Kidney (tissue), 14 donors: ENCODE results near the gene STUB1. TPM values are rescaled to one million over a fixed set of nuclear protein-coding genes. Genes with fewer than 3 reads are reported as not detected.
A peak's percentile ranks its signal among the peaks of the same experiment; 100 is the strongest.

Experiments used
- DNase-seq, 5 donors: peaks; one replicate each; pipeline ENCODE4 v3.0.0-alpha.2; 2013 to 2020
- FAIRE-seq: peaks from 2 replicates; lab custom pipeline; 2012; peaks lifted over from hg19 to GRCh38; lab: Jason Lieb, UNC
- H3K27ac ChIP-seq, 2 donors: one replicate each; pipeline ENCODE4 v1.7.0; 2013; ENCODE audit warnings: low read depth in 2 of 2, low read length in 2 of 2, inconsistent platforms in 1 of 2
- H3K27me3 ChIP-seq: one replicate; pipeline ENCODE4 v1.7.1; 2013; ENCODE audit warnings: low read length, inconsistent platforms; ENCODE audit not compliant: control insufficient read depth, insufficient read depth
- H3K36me3 ChIP-seq, 3 donors: one replicate each; pipeline versions ENCODE4 v1.7.0 to v1.7.1; 2013; ENCODE audit warnings: low read length in 3 of 3, control low read depth in 1 of 3, inconsistent platforms in 1 of 3; ENCODE audit not compliant: insufficient read depth in 3 of 3, control insufficient read depth in 2 of 3
- H3K4me1 ChIP-seq, 3 donors: one replicate each; pipeline versions ENCODE4 v1.7.0 to v1.7.1; 2013; ENCODE audit warnings: low read length in 3 of 3, inconsistent platforms in 1 of 3, low read depth in 1 of 3; ENCODE audit not compliant: control insufficient read depth in 2 of 3, insufficient read depth in 2 of 3
- H3K4me3 ChIP-seq, 3 donors: one replicate each; pipeline versions ENCODE4 v1.7.0 to v1.8.1; 2013; ENCODE audit warnings: low read length in 3 of 3, control low read depth in 1 of 3, inconsistent platforms in 1 of 3
- H3K9ac ChIP-seq, 3 donors: one replicate each; pipeline versions ENCODE4 v1.7.0 to v1.7.1; 2013; ENCODE audit warnings: low read length in 3 of 3, control low read depth in 1 of 3, inconsistent platforms in 1 of 3
- H3K9me3 ChIP-seq, 3 donors: one replicate each; pipeline versions ENCODE4 v1.7.0 to v1.7.1; 2013; ENCODE audit warnings: low read length in 3 of 3, control low read depth in 1 of 3, inconsistent platforms in 1 of 3; ENCODE audit not compliant: control insufficient read depth in 2 of 3, insufficient read depth in 1 of 3
- intact Hi-C: fragments of 100-400 bp; cut with DNase I; formaldehyde crosslinking; loops from one replicate; pipeline ENCODE4 v1.11.1; 2022
- polyA plus RNA-seq: library from polyadenylated mRNA; stranded (reverse); fragments of 350-450 nt; fragmentation: Illumina TruSeq; extraction: RNeasy Lipid Tissue Mini Kit (QIAGEN cat#74804); gene quantifications from one replicate; pipeline ENCODE4 v1.2.3, GENCODE V29; 2014; ENCODE audit warnings: low read depth, low replicate concordance; ENCODE audit not compliant: insufficient read depth
- total RNA-seq: library from RNA; stranded (reverse); fragmentation: NEBNext Ultra II Directional; extraction: Animal tissue kit (Norgen Biotek cat#: 25700); gene quantifications from one replicate; pipeline ENCODE4 v1.2.1, GENCODE V29; 2021
- TF ChIP-seq, protein P1 (sequence below): IDR thresholded peaks from 3 replicates; pipeline ENCODE4 v1.5.1; 2012; ENCODE audit warnings: mild to moderate bottlenecking, moderate library complexity, borderline replicate concordance; ENCODE audit not compliant: insufficient read depth; ENCODE audit errors: extremely low read depth
- donor health status: control.
- donor health status: control.
- donor health status: control.
- donor health status: control.
- donor health status: control.
- donor health status: DM: yes; HTN: yes; CAD: no.
- donor health status: Normal renal cell carcinoma (clear cell type).

STUB1 gene
- total and polyA plus RNA-seq, 2 donors from 2014 or later: 92.9 to 218 TPM

DNA sequence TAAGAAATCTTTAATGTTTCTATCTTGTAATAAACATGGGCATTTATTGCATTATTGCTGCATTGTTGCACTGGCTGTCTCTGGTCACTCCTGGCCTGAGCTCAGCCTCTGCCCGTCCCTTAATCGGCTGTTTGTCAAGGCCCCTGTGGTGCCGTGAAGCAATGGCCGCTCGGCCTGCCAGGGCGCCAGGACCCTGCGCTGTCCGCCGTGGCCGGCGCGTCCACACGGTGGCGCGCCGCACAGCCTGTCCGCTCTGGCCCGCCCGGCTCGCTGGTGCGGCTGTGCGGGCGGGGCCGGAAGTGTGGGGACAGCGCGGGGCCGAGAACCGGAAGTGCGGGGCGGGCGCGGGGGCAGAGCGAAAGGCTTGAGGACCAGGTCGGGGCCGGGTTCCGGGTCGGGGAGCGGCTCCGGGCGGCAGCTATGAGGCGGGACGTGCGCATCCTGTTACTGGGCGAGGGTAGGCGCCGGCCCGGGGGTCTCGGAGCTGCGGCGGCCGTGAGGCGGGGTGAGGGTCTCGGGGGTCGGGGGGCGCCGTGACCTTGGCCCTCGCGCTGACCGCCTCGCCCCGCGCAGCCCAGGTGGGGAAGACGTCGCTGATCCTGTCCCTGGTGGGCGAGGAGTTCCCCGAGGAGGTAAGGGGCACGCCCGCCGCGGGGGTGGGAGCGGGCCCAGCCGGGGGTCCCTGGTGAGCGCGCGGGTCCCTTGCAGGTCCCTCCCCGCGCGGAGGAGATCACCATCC lies 12.3 kb upstream of the STUB1 start, which contains the start of gene RHOT2:
Gene RHOT2, plus strand, starts transcription at position 353 of the 739 bp plus-strand sequence. Its CDS starts 68 bp downstream, at position 421.
- intact Hi-C loops: no loop called here
- no peak for FAIRE-seq
- peak; percentile 94 to 98 (median 96) for DNase-seq

DNA sequence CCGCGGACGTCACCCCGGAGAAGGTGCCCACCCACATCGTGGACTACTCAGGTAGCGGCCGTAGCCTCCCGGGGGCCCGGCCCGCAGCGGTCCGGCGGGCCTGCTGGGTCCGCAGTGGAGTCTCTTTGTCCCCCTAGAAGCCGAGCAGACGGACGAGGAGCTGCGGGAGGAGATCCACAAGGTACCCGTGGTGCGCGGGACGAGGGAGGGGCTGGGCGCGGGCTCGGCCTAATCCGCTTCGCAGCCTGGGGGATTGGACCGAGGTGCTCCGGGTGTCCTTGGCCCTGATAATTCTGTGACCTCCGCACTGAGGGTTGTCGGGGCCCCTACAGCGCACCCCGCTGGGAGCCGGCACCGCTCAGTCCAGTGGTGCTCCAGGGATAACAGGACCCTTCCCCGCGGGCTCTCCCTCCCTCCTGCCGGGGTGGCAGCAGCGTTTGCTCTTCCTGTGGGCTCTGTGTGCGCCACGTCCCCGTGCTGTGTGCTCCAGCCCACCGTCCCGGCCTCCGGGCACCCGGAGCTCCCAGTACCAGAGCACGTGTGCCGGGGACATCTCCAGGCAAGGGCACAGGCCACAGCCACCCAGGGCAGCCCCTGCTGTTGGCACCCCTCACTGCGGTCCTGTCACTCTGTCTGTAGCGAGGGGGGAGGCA lies 11.6 kb upstream of the STUB1 start:
- Histone ChIP-seq H3K9me3 (no peaks in the 10 kb centered on the region), H3K36me3 (peaks cover 0 to 12% (median 10%) of the 10 kb centered on the region in 3 donors), H3K27ac (peak overlapping the region; percentile 17 to 43), H3K27me3 (no peaks in the 10 kb centered on the region), H3K4me1 (peaks cover 0 to 14% (median 4%) of the 10 kb centered on the region in 3 donors), H3K9ac (peak overlapping the region in 2 of 3 donors; percentile 77 to 87), H3K4me3 (peak overlapping the region; percentile 39 to 77 (median 49))
- intact Hi-C loops: no loop called here
- TF ChIP-seq, protein P1, sequence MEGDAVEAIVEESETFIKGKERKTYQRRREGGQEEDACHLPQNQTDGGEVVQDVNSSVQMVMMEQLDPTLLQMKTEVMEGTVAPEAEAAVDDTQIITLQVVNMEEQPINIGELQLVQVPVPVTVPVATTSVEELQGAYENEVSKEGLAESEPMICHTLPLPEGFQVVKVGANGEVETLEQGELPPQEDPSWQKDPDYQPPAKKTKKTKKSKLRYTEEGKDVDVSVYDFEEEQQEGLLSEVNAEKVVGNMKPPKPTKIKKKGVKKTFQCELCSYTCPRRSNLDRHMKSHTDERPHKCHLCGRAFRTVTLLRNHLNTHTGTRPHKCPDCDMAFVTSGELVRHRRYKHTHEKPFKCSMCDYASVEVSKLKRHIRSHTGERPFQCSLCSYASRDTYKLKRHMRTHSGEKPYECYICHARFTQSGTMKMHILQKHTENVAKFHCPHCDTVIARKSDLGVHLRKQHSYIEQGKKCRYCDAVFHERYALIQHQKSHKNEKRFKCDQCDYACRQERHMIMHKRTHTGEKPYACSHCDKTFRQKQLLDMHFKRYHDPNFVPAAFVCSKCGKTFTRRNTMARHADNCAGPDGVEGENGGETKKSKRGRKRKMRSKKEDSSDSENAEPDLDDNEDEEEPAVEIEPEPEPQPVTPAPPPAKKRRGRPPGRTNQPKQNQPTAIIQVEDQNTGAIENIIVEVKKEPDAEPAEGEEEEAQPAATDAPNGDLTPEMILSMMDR: no peak
- FAIRE-seq (no peak), DNase-seq (no peak)

More for the DNA sequence above, 12.3 kb upstream of the STUB1 start, which contains the start of gene RHOT2:
- H3K4me1 ChIP-seq: peaks cover 0 to 14% (median 4%) of the 10 kb centered on the region in 3 donors
- no peaks in the 10 kb centered on the region for H3K27me3 ChIP-seq
- H3K4me3 ChIP-seq: peak within 1 kb of the TSS; percentile 39 to 77 (median 49)
- peak within 1 kb of the TSS in 2 of 3 donors; percentile 77 to 87 for H3K9ac ChIP-seq
- TF ChIP-seq, protein P1: peak; percentile 83
- peak within 1 kb of the TSS; percentile 17 to 43 for H3K27ac ChIP-seq
- H3K36me3 ChIP-seq: peaks cover 0 to 12% (median 8%) of the 10 kb centered on the region in 3 donors
- H3K9me3 ChIP-seq: no peaks in the 10 kb centered on the region

DNA sequence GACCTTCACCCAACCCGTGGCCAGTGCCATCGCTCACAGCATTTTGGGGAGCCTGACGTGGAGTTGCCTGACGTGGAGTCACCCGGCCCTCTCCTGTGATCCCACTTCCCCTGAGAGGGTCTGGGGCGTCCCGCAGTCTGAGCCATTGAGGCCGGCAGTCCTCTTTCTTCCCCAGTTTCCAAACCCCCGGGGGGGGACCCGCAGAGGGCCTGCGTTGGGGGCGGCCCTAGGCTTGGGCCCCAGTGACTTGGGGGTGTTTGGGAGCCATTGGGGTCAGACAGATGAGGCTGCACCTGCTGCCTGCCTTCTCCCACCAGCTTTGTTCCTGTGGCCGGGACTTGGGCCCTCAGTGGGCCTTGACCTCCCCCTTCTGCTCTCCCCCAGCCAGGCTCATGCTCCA lies 10.5 kb upstream of the STUB1 start:
- intact Hi-C loops: no loop called here
- no peak overlapping the region for H3K9ac ChIP-seq
- no peak for DNase-seq

More for the DNA sequence above, 10.5 kb upstream of the STUB1 start:
- no peak overlapping the region for H3K4me3 ChIP-seq
- no peaks in the 10 kb centered on the region for H3K9me3 ChIP-seq
- H3K36me3 ChIP-seq: peaks cover 0 to 12% (median 10%) of the 10 kb centered on the region in 3 donors
- TF ChIP-seq, protein P1: no peak
- peaks cover 0 to 14% (median 4%) of the 10 kb centered on the region in 3 donors for H3K4me1 ChIP-seq
- FAIRE-seq: no peak
- no peak overlapping the region for H3K27ac ChIP-seq
- H3K27me3 ChIP-seq: no peaks in the 10 kb centered on the region
